H1 (cell line): Measurements from ENCODE around the gene NLRC5. TPM values are rescaled to one million over a fixed set of nuclear protein-coding genes. Genes with fewer than 3 reads are reported as not detected.
"Not testable (repeated sequence)": the region's sequence is repeated elsewhere in the genome, so short reads cannot be mapped to it uniquely, and the experiment has no call there.

ENCODE experiments used
- CTCF ChIA-PET: fragments of 300-600 bp; sonication (Branson Sonifier 250); formaldehyde crosslinking; loops from one replicate; lab custom pipeline; 2021; ENCODE audit not compliant: partially characterized antibody; lab: Charles Lee
- POLR2A ChIA-PET: fragments of 300-600 bp; sonication (Branson Sonifier 250); formaldehyde crosslinking; loops from one replicate; lab custom pipeline; 2021; ENCODE audit warnings: inconsistent platforms; ENCODE audit not compliant: partially characterized antibody; lab: Charles Lee
- DNase-seq, 2 experiments: peaks; one replicate each; pipeline versions ENCODE4 v3.0.0 to v3.0.0-alpha.2; 2010 to 2022; ENCODE audit warnings: low spot score in 2 of 2, low read depth in 1 of 2, mixed read lengths in 1 of 2
- FAIRE-seq: peaks from 2 replicates; lab custom pipeline; 2011; peaks lifted over from hg19 to GRCh38; lab: Jason Lieb, UNC
- H2AFZ ChIP-seq: 2 replicates; pipeline ENCODE4 v1.8.1; 2012; ENCODE audit warnings: low read length, inconsistent platforms
- H2AK5ac ChIP-seq: 2 replicates; pipeline ENCODE4 v1.6.1; 2013; ENCODE audit warnings: low read depth, low read length
- H2BK120ac ChIP-seq: replicated peaks from 2 replicates; pipeline ENCODE3; 2013; ENCODE audit warnings: low read depth, low read length, inconsistent platforms
- H2BK12ac ChIP-seq: 2 replicates; pipeline ENCODE4 v1.6.1; 2013; ENCODE audit warnings: low read depth, low read length
- H2BK15ac ChIP-seq: 2 replicates; pipeline ENCODE4 v1.6.1; 2013; ENCODE audit warnings: low read length
- H2BK20ac ChIP-seq: 2 replicates; pipeline ENCODE4 v1.6.1; 2013; ENCODE audit warnings: low read length
- H2BK5ac ChIP-seq: 2 replicates; pipeline ENCODE4 v1.6.1; 2013; ENCODE audit warnings: low read depth, low read length
- H3K14ac ChIP-seq: 2 replicates; pipeline ENCODE4 v1.6.1; 2013; ENCODE audit warnings: inconsistent platforms; ENCODE audit not compliant: insufficient read length
- H3K18ac ChIP-seq: 2 replicates; pipeline ENCODE4 v1.6.1; 2013; ENCODE audit warnings: low read length; ENCODE audit errors: extremely low read depth
- H3K23ac ChIP-seq: 2 replicates; pipeline ENCODE4 v1.6.1; 2013; ENCODE audit warnings: inconsistent platforms; ENCODE audit not compliant: insufficient read length
- H3K23me2 ChIP-seq: 2 replicates; pipeline ENCODE4 v1.6.1; 2013; ENCODE audit warnings: low read depth, low read length
- H3K27ac ChIP-seq: 2 replicates; pipeline ENCODE4 v1.6.1; 2011; ENCODE audit warnings: low read depth, low read length, inconsistent platforms
- H3K27me3 ChIP-seq, 4 experiments: replicated peaks in 1 of 4; 1 replicate in 1 of 4; 2 replicates in 3 of 4; pipeline versions ENCODE4 v1.6.1 to v1.8.1; 2011 to 2013; ENCODE audit warnings: low read length in 3 of 4, mild to moderate bottlenecking in 3 of 4, inconsistent platforms in 2 of 4, mixed read lengths in 2 of 4, moderate library complexity in 1 of 4; ENCODE audit not compliant: control insufficient read depth in 3 of 4, insufficient read depth in 3 of 4; ENCODE audit errors: extremely low read depth in 1 of 4
- H3K36me3 ChIP-seq, 4 experiments: 2 replicates each; pipeline versions ENCODE4 v1.6.1 to v1.8.1; 2011 to 2013; ENCODE audit warnings: mild to moderate bottlenecking in 4 of 4, low read length in 3 of 4, moderate library complexity in 2 of 4, control low read depth in 1 of 4, inconsistent platforms in 1 of 4; ENCODE audit not compliant: insufficient read depth in 4 of 4, control insufficient read depth in 2 of 4
- H3K4ac ChIP-seq: replicated peaks from 2 replicates; pipeline ENCODE3; 2013; ENCODE audit warnings: low read length, low read depth, mixed read lengths, inconsistent platforms; ENCODE audit not compliant: insufficient read length
- H3K4me1 ChIP-seq, 4 experiments: replicated peaks in 1 of 4; 1 replicate in 1 of 4; 2 replicates in 3 of 4; pipeline versions ENCODE4 v1.6.1 to v1.8.1; 2011 to 2013; ENCODE audit warnings: low read length in 3 of 4, inconsistent platforms in 2 of 4, mixed read lengths in 1 of 4; ENCODE audit not compliant: insufficient read depth in 4 of 4, control insufficient read depth in 3 of 4
- H3K4me2 ChIP-seq, 2 experiments: 2 replicates each; pipeline versions ENCODE4 v1.6.1 to v1.8.1; 2011 to 2013; ENCODE audit warnings: low read depth in 2 of 2, low read length in 2 of 2, control low read depth in 1 of 2, inconsistent platforms in 1 of 2, mild to moderate bottlenecking in 1 of 2; ENCODE audit not compliant: insufficient read depth in 1 of 2
- H3K4me3 ChIP-seq, 4 experiments: fragments of 200-600, 300-600 bp in 1 of 4; sonication (generic), shearing (Covaris generic), sonication (Bioruptor Twin) in 1 of 4; 2 replicates each; pipeline versions ENCODE4 v1.5.1 to v1.8.1; 2011 to 2016; ENCODE audit warnings: low read length in 4 of 4, low read depth in 3 of 4, control low read depth in 2 of 4, inconsistent platforms in 2 of 4, mild to moderate bottlenecking in 2 of 4, mixed read lengths in 1 of 4, moderate library complexity in 1 of 4; ENCODE audit not compliant: insufficient read depth in 2 of 4; ENCODE audit errors: extremely low read depth in 1 of 4
- H3K56ac ChIP-seq: replicated peaks from 2 replicates; pipeline ENCODE3; 2013; ENCODE audit warnings: low read depth, mild to moderate bottlenecking, mixed read lengths, low read length, inconsistent platforms; ENCODE audit not compliant: insufficient read length
- H3K79me1 ChIP-seq: 2 replicates; pipeline ENCODE4 v1.6.1; 2013; ENCODE audit warnings: low read depth, low read length, control low read depth
- H3K79me2 ChIP-seq, 2 experiments: 2 replicates each; pipeline versions ENCODE4 v1.6.1 to v1.8.1; 2012 to 2013; ENCODE audit warnings: low read length in 2 of 2, mild to moderate bottlenecking in 2 of 2, inconsistent platforms in 1 of 2; ENCODE audit not compliant: insufficient read depth in 2 of 2, control insufficient read depth in 1 of 2
- H3K9ac ChIP-seq, 4 experiments: replicated peaks in 1 of 4; 1 replicate in 1 of 4; 2 replicates in 3 of 4; pipeline versions ENCODE4 v1.6.1 to v1.8.1; 2011 to 2013; ENCODE audit warnings: low read depth in 3 of 4, low read length in 3 of 4, control low read depth in 2 of 4, mild to moderate bottlenecking in 2 of 4, moderate library complexity in 2 of 4, inconsistent platforms in 1 of 4; ENCODE audit errors: extremely low read depth in 1 of 4
- H3K9me3 ChIP-seq, 2 experiments: 2 replicates each; pipeline versions ENCODE4 v1.6.1 to v1.8.1; 2012 to 2013; ENCODE audit warnings: mild to moderate bottlenecking in 2 of 2, moderate library complexity in 2 of 2, control low read depth in 1 of 2, inconsistent platforms in 1 of 2, low read depth in 1 of 2, low read length in 1 of 2, mixed read lengths in 1 of 2; ENCODE audit not compliant: insufficient read depth in 2 of 2
- H4K20me1 ChIP-seq, 2 experiments: replicated peaks in 1 of 2; 2 replicates each; pipeline versions ENCODE3 to v1.8.1; 2011 to 2013; ENCODE audit warnings: inconsistent platforms in 2 of 2, low read length in 2 of 2, mild to moderate bottlenecking in 1 of 2; ENCODE audit not compliant: insufficient read depth in 2 of 2, control insufficient read depth in 1 of 2
- H4K5ac ChIP-seq: 2 replicates; pipeline ENCODE4 v1.6.1; 2013; ENCODE audit warnings: low read length, low read depth, mixed read lengths, inconsistent platforms; ENCODE audit not compliant: insufficient read length
- H4K8ac ChIP-seq: 2 replicates; pipeline ENCODE4 v1.8.0; 2013; ENCODE audit warnings: mild to moderate bottlenecking, moderate library complexity, low read length, inconsistent platforms; ENCODE audit not compliant: insufficient read depth; ENCODE audit errors: extremely low read depth
- H4K91ac ChIP-seq: replicated peaks from 2 replicates; pipeline ENCODE3; 2013; ENCODE audit warnings: low read length, mixed read lengths, inconsistent platforms; ENCODE audit not compliant: insufficient read length
- WGBS, 2 experiments: shearing (Covaris generic) in 1 of 2; methylation state at CpG; one replicate each; pipeline versions ENCODE4 v1.1.6 to v1.1.7; 2013 to 2015; ENCODE audit warnings: low lambda C conversion rate in 2 of 2, mixed read lengths in 2 of 2, inconsistent platforms in 1 of 2, low coverage in 1 of 2, missing lambda C conversion rate in 1 of 2; ENCODE audit not compliant: insufficient replicate concordance in 2 of 2, insufficient coverage in 1 of 2, insufficient read length in 1 of 2; ENCODE audit errors: extremely low coverage in 1 of 2, missing lambda C conversion rate in 1 of 2; 5-methylcytosine and 5-hydroxymethylcytosine counted together
- polyA plus RNA-seq, 7 experiments: library from polyadenylated mRNA; depleted of rRNA in 3 of 7; stranded (reverse) in 5 of 7; unstranded in 2 of 7; fragments of >200 nt in 5 of 7; fragments of 200-250 nt in 2 of 7; gene quantifications; 1 replicate in 5 of 7; 2 replicates in 1 of 7; 4 replicates in 1 of 7; pipeline versions ENCODE4 v1.2.1 to v1.2.3, GENCODE V29; 2011 to 2013; ENCODE audit warnings: missing spikeins in 2 of 7, mixed read lengths in 2 of 7
- total RNA-seq: library from RNA; stranded (reverse); fragmentation: NEBNext Ultra II Directional; extraction: Animal tissue kit (Norgen Biotek cat#: 25700); gene quantifications from 2 replicates; pipeline ENCODE4 v1.2.1, GENCODE V29; 2021

NLRC5 gene
- total and polyA plus RNA-seq, 2 of the 8 experiments (the other 6 are each of a cell fraction or from before 2014, with no cell fraction given), result 2.2 to 3.2 TPM

- FAIRE-seq, H2BK120ac ChIP-seq, POLR2A ChIA-PET, H4K20me1 ChIP-seq, DNase-seq, H3K23me2 ChIP-seq, H3K9ac ChIP-seq, H3K36me3 ChIP-seq, H2BK15ac ChIP-seq, H3K23ac ChIP-seq, H2BK20ac ChIP-seq, H3K4ac ChIP-seq, H3K79me1 ChIP-seq, H2AK5ac ChIP-seq, H3K79me2 ChIP-seq, H3K4me2 ChIP-seq, H3K9me3 ChIP-seq, H3K27me3 ChIP-seq, H3K14ac ChIP-seq, H4K8ac ChIP-seq, H3K4me3 ChIP-seq, H3K56ac ChIP-seq, H3K27ac ChIP-seq, H3K4me1 ChIP-seq, H4K5ac ChIP-seq, H2BK5ac ChIP-seq, H2BK12ac ChIP-seq, H2AFZ ChIP-seq, H3K18ac ChIP-seq, H4K91ac ChIP-seq: not testable (repeated sequence)
- CTCF ChIA-PET, result interaction anchor here (0.9 to 5.7 kb wide), 2 partner anchors 8 to 85 kb away, joined by 3 to 48 read pairs; no protein-coding TSS in a partner anchor
- 86% methylated on average over 7 of the region's 7 CpGs; no CpG with 5 or more reads in 1 of the 2 experiments for WGBS, 2 experiments
Observed at GRCh38 chr16:56973899-56974298, 15.5 kb upstream of the NLRC5 start.
